A673 (cell line): Measurements from ENCODE around the gene ABO. TPM values are rescaled to one million over a fixed set of nuclear protein-coding genes. Genes with fewer than 3 reads are reported as not detected.

ENCODE experiments used
- BruUV-seq: library from RNA; stranded (reverse); fragments of 400-500 nt; replicated peaks from 2 replicates; lab custom pipeline; 2021; lab: Mats Ljungman, UMichigan
- CTCF ChIA-PET: fragments of 300-600 bp; sonication (Branson Sonifier 250); formaldehyde crosslinking; loops from one replicate; lab custom pipeline; 2022; ENCODE audit warnings: antibody characterized with exemption; lab: Charles Lee
- POLR2A ChIA-PET: fragments of 300-600 bp; sonication (Branson Sonifier 250); formaldehyde crosslinking; loops from one replicate; lab custom pipeline; 2022; ENCODE audit warnings: antibody characterized with exemption; ENCODE audit not compliant: low non-redundant PET; lab: Charles Lee
- DNase-seq: peaks from one replicate; pipeline ENCODE4 v3.0.0-alpha.2; 2015; ENCODE audit warnings: low spot score
- H3K27ac ChIP-seq: fragments of 200-600 bp; sonication (generic); 2 replicates; pipeline ENCODE4 v1.5.1; 2016; ENCODE audit warnings: mixed run types, low read depth, mild to moderate bottlenecking, mixed read lengths, antibody characterized with exemption, low read length; ENCODE audit not compliant: poor library complexity, severe bottlenecking
- H3K27me3 ChIP-seq: fragments of 200-600 bp; sonication (generic); replicated peaks from 2 replicates; pipeline ENCODE4 v1.6.1; 2017; ENCODE audit warnings: mixed run types, low read depth, mild to moderate bottlenecking, mixed read lengths, antibody characterized with exemption, low read length; ENCODE audit not compliant: insufficient read depth, poor library complexity
- H3K36me3 ChIP-seq: fragments of 200-600 bp; sonication (generic); 2 replicates; pipeline ENCODE4 v1.6.1; 2016; ENCODE audit warnings: mixed run types, mild to moderate bottlenecking, mixed read lengths, antibody characterized with exemption, low read length; ENCODE audit not compliant: insufficient read depth, poor library complexity, severe bottlenecking
- H3K4me1 ChIP-seq: fragments of 200-600 bp; sonication (generic); 2 replicates; pipeline ENCODE4 v1.6.1; 2017; ENCODE audit warnings: mixed run types, mild to moderate bottlenecking, mixed read lengths, antibody characterized with exemption, low read length; ENCODE audit not compliant: insufficient read depth, poor library complexity, severe bottlenecking
- H3K4me3 ChIP-seq: fragments of 200-600 bp; sonication (generic); 2 replicates; pipeline ENCODE4 v1.5.1; 2016; ENCODE audit warnings: low read depth, mixed run types, mild to moderate bottlenecking, mixed read lengths, low read length; ENCODE audit not compliant: poor library complexity, severe bottlenecking
- H3K9me3 ChIP-seq: fragments of 200-600 bp; sonication (generic); 2 replicates; pipeline ENCODE4 v1.6.1; 2016; ENCODE audit warnings: mixed run types, low read depth, mild to moderate bottlenecking, mixed read lengths, antibody characterized with exemption, low read length; ENCODE audit not compliant: poor library complexity, severe bottlenecking
- EZH2 ChIP-seq: fragments of 200-600 bp; sonication (generic); IDR thresholded peaks from 2 replicates; pipeline ENCODE4 v1.6.1; 2017; ENCODE audit warnings: borderline replicate concordance, low read depth, mild to moderate bottlenecking, mixed read lengths, antibody characterized with exemption, low read length; ENCODE audit not compliant: poor library complexity, severe bottlenecking
- intact Hi-C: fragments of 100-400 bp; cut with micrococcal nuclease; formaldehyde crosslinking; loops from one replicate; pipeline ENCODE4 v1.10.0; 2022; ENCODE audit not compliant: unreplicated experiment
- total RNA-seq: library from RNA; stranded (reverse); gene quantifications from 2 replicates; pipeline ENCODE4 v1.2.3, GENCODE V29; 2021
- TF ChIP-seq, protein P1 (sequence below): fragments of 300-800, 200-600 bp; sonication (generic); conservative IDR thresholded peaks from 2 replicates; pipeline ENCODE4 v1.5.1; 2017; ENCODE audit warnings: low read depth, mild to moderate bottlenecking, antibody characterized with exemption, low read length, moderate library complexity, mixed read lengths

The ABO gene
- total RNA-seq, 1 experiment from 2014 or later: not detected

DNA sequence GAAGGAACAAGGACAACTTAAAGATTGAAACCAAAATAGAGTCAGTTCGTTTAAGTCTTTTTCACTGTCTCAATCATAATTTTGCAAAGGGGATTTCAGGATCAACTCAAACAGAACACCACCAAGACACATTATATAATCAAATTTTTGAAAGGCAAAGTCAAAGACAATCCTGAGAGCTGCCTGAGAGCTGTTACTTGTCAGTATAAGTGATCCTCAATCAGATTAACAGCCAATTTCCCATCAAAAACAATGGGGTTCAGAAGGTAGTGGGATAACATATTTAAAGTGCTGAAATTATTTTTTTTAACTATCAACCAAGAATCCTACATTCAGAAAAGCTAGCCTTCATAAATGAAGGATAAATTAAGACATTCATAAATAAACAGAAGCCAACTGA is 19.3 kb upstream of the ABO start:
- Histone ChIP-seq H3K27ac (no peak overlapping the region), H3K27me3 (peaks cover 40% of the 10 kb centered on the region), H3K9me3 (peaks cover 32% of the 10 kb centered on the region), H3K4me1 (no peaks in the 10 kb centered on the region), H3K36me3 (no peaks in the 10 kb centered on the region), H3K4me3 (no peak overlapping the region)
- BruUV-seq: no TSS peak
- CTCF ChIA-PET: no interaction called here
- DNase-seq: no peak
- POLR2A ChIA-PET: no interaction called here
- TF ChIP-seq, protein P1, sequence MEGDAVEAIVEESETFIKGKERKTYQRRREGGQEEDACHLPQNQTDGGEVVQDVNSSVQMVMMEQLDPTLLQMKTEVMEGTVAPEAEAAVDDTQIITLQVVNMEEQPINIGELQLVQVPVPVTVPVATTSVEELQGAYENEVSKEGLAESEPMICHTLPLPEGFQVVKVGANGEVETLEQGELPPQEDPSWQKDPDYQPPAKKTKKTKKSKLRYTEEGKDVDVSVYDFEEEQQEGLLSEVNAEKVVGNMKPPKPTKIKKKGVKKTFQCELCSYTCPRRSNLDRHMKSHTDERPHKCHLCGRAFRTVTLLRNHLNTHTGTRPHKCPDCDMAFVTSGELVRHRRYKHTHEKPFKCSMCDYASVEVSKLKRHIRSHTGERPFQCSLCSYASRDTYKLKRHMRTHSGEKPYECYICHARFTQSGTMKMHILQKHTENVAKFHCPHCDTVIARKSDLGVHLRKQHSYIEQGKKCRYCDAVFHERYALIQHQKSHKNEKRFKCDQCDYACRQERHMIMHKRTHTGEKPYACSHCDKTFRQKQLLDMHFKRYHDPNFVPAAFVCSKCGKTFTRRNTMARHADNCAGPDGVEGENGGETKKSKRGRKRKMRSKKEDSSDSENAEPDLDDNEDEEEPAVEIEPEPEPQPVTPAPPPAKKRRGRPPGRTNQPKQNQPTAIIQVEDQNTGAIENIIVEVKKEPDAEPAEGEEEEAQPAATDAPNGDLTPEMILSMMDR: no peak
- no peak for TF ChIP-seq EZH2
- intact Hi-C loops: no loop called here

DNA sequence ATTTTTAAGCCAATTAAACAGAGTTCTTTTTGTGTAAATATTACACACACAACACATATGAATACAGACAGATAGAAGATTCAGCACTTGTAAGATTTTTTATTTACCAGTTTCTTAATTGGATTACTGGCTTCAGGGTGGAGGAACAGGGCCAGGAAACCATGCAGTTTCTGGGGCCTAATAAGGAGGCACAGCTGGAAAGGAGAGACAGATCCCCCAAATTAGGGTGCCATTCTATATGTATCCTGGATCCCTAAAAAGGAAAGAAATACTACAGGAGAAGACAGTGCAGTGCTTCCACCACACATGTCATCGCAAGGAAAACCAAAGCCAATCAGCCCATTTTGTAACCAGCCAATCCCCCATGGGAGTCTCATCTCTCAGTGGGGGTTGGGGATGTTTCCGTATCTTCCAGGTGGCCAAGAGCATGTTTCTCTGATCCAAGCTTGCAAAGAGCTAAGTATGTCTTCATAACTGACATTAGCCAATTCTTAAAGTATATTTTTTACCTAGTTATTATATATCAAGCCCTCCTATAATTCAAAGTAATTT is 15.8 kb upstream of the ABO start:
- CTCF ChIA-PET: no interaction called here
- POLR2A ChIA-PET: no interaction called here

DNA sequence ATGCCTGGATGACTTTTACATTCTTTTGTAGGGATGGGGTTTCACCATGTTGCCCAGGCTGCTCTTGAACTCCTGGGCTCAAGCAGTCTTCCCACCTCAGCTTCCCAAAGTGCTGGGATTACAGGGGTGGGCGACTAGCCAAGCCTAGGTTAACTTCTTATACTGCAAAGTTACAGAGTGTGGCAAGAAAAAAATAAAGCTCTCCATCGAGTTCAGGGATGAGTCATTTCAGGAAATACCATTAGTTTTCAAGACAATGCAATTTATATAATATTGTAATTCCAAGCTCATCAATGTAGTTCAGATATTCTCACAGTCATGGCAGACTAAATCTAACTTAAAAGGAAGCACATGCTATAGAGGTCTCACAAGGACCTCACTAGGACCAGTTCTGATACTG is 11.5 kb upstream of the ABO start:
- Histone ChIP-seq H3K27ac (no peak overlapping the region), H3K4me3 (no peak overlapping the region), H3K27me3 (no peaks in the 10 kb centered on the region), H3K4me1 (no peaks in the 10 kb centered on the region), H3K36me3 (no peaks in the 10 kb centered on the region), H3K9me3 (peaks cover 18% of the 10 kb centered on the region)
- intact Hi-C loops: no loop called here
- DNase-seq: no peak
- BruUV-seq: no TSS peak
- no peak for TF ChIP-seq EZH2
- POLR2A ChIA-PET: no interaction called here
- CTCF ChIA-PET: no interaction called here

More for the DNA sequence above, 15.8 kb upstream of the ABO start:
- Histone ChIP-seq H3K36me3 (no peaks in the 10 kb centered on the region), H3K9me3 (peaks cover 32% of the 10 kb centered on the region), H3K27ac (no peak overlapping the region), H3K4me3 (no peak overlapping the region), H3K27me3 (peaks cover 20% of the 10 kb centered on the region), H3K4me1 (no peaks in the 10 kb centered on the region)
- DNase-seq: no peak
- no TSS peak for BruUV-seq
- intact Hi-C loops: no loop called here
- TF ChIP-seq, protein P1: no peak
- TF ChIP-seq EZH2: no peak

DNA sequence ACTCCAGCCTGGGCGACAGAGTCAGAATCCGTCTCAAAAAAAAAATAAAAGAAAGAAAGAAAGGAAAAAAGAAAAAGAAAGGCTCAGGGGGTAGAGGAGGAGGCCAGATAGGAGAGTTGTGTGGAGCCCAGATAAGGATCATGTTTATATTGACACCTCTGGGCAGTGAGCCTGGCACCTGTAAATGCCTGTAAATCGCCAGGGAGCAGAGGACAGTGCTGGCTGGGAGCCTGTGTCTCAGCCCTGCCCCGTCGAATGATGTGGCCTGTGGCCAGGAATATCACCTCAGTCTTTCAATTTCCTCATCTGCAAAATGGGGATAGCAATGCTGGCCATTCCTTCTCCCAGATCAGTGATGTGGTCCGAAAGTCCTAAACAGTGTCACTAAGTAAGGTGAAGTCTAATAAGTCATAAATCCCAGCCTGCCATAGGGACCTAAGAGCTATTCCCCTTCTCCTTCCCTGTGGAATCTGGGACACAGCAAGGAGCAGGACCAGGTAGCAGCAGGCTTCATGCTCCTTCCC is 10.3 kb upstream of the ABO start:
- H3K36me3 ChIP-seq: no peaks in the 10 kb centered on the region
- no peaks in the 10 kb centered on the region for H3K4me1 ChIP-seq
- H3K27me3 ChIP-seq: peaks cover 5% of the 10 kb centered on the region
- H3K9me3 ChIP-seq: peaks cover 6% of the 10 kb centered on the region
- no TSS peak for BruUV-seq
- ChIA-PET CTCF (no interaction called here), POLR2A (no interaction called here)
- H3K27ac ChIP-seq: no peak overlapping the region
- no peak overlapping the region for H3K4me3 ChIP-seq
- no peak for TF ChIP-seq EZH2
- TF ChIP-seq, protein P1: no peak
- intact Hi-C loops: no loop called here
- no peak for DNase-seq
